Measurements from ENCODE around the gene GK.
A peak's percentile ranks its signal among the peaks of the same experiment; 100 is the strongest.

Gene GK

GRCh38 chrX:30653415-30654131 is at the start of gene GK:
TSS of gene GK (plus strand) at chrX:30653423. CDS start at chrX:30653538, 115 bp downstream.
- Histone ChIP-seq H3K27me3 (no peaks in the 10 kb centered on the region), H3K4me1 (peaks cover 0 to 7% (median 0%) of the 10 kb centered on the region in 4 donors), H3K9me3 (no peaks in the 10 kb centered on the region), H3K4me3 (peak within 1 kb of the TSS; percentile 64 to 75), H3K36me3 (no peaks in the 10 kb centered on the region), H3K27ac (peak within 1 kb of the TSS; percentile 73 to 78)
- intact Hi-C loops (cut with DNase I; ENCODE audit: low total_unique reads): no loop called here
- TF ChIP-seq, protein P1, sequence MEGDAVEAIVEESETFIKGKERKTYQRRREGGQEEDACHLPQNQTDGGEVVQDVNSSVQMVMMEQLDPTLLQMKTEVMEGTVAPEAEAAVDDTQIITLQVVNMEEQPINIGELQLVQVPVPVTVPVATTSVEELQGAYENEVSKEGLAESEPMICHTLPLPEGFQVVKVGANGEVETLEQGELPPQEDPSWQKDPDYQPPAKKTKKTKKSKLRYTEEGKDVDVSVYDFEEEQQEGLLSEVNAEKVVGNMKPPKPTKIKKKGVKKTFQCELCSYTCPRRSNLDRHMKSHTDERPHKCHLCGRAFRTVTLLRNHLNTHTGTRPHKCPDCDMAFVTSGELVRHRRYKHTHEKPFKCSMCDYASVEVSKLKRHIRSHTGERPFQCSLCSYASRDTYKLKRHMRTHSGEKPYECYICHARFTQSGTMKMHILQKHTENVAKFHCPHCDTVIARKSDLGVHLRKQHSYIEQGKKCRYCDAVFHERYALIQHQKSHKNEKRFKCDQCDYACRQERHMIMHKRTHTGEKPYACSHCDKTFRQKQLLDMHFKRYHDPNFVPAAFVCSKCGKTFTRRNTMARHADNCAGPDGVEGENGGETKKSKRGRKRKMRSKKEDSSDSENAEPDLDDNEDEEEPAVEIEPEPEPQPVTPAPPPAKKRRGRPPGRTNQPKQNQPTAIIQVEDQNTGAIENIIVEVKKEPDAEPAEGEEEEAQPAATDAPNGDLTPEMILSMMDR (IDR thresholded peaks at IDR 0.05): no peak
- peak in 1 of 2 donors; percentile 58 for DNase-seq

DNA sequence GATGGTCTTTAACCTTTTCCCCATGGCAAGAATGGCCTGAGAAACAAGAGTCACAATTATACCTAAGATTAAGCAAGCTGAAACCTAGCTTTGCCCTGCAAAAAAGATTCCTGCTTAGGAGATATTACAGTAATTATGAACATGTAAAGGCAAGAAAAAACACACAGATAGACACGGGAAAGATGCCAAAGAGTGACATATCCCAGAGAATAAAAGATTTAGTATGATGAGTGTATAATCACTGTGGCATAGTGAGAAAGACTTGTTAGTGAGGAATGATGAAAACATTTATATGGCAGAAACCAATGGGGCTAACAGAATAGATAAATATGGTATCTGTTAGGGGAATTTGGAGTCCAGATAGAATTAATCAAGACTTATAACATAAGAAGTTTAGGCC is 46.1 kb upstream of the GK start:
- H3K36me3 ChIP-seq: no peaks in the 10 kb centered on the region
- DNase-seq: no peak
- no peak overlapping the region for H3K27ac ChIP-seq
- H3K4me3 ChIP-seq: no peak overlapping the region
- H3K9me3 ChIP-seq: no peaks in the 10 kb centered on the region
- no peaks in the 10 kb centered on the region for H3K27me3 ChIP-seq
- intact Hi-C loops (cut with DNase I; ENCODE audit: low total_unique reads): no loop called here
- no peaks in the 10 kb centered on the region for H3K4me1 ChIP-seq
- TF ChIP-seq, protein P1 (IDR thresholded peaks at IDR 0.05): no peak

DNA sequence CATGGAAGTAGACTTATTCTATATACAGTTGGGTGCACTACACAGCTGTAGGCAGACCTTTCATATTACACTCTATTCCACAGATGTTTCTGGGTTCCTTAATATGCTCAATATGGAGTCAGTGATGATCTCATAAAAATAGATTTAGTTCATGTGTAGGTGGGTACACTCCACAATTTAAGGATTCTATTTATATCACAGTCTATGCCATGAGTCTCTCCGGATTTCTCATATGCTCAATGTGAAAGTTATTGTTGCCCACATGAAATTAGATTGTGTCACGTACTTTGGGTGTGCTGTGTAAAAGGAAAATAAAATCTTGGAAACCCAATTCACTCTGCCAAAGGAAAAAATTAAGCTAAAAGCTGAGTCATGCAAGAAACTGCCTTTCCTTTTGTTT is 43.2 kb upstream of the GK start:
- intact Hi-C loops (cut with DNase I; ENCODE audit: low total_unique reads): no loop called here
- Histone ChIP-seq H3K27me3 (no peaks in the 10 kb centered on the region), H3K4me3 (no peak overlapping the region), H3K36me3 (no peaks in the 10 kb centered on the region), H3K4me1 (no peaks in the 10 kb centered on the region), H3K9me3 (no peaks in the 10 kb centered on the region), H3K27ac (no peak overlapping the region)
- TF ChIP-seq, protein P1 (IDR thresholded peaks at IDR 0.05): no peak
- no peak for DNase-seq

GRCh38 chrX:30612250-30612655 is 41.0 kb upstream of the GK start:
- Histone ChIP-seq H3K4me3 (no peak overlapping the region), H3K36me3 (no peaks in the 10 kb centered on the region), H3K4me1 (no peaks in the 10 kb centered on the region), H3K27ac (no peak overlapping the region), H3K9me3 (no peaks in the 10 kb centered on the region), H3K27me3 (no peaks in the 10 kb centered on the region)
- TF ChIP-seq, protein P1 (IDR thresholded peaks at IDR 0.05): no peak
- intact Hi-C loops (cut with DNase I; ENCODE audit: low total_unique reads): no loop called here
- DNase-seq: no peak

DNA sequence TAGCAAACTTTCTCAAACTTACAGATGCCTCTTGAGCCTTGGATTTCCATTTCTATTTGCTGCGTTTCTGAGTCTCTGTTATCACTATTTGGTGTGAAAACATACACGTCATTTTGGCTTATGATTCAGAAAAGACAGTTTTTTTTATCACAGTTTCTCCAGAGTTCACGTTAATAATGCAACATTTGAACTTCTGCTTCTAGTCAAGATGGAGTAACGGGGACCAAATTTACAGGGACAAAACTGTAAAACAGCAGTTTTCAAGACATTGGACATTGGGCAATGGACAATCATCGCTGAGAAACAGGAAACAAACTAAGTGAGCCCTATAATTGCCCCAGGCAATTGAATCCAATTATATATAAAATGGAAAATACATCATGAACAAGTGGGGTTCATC is 39.5 kb upstream of the GK start:
- Histone ChIP-seq H3K36me3 (no peaks in the 10 kb centered on the region), H3K27me3 (no peaks in the 10 kb centered on the region), H3K9me3 (no peaks in the 10 kb centered on the region), H3K4me3 (no peak overlapping the region), H3K4me1 (no peaks in the 10 kb centered on the region), H3K27ac (no peak overlapping the region)
- no peak for DNase-seq
- TF ChIP-seq, protein P1 (IDR thresholded peaks at IDR 0.05): no peak
- intact Hi-C loops (cut with DNase I; ENCODE audit: low total_unique reads): no loop called here

Measured in tibial artery (tissue), 4 donors.